Body of pancreas (tissue), 4 donors: Measurements from ENCODE around the gene CCDC89. TPM values are rescaled to one million over a fixed set of nuclear protein-coding genes. Genes with fewer than 3 reads are reported as not detected.
A peak's percentile ranks its signal among the peaks of the same experiment; 100 is the strongest.
"Not testable (repeated sequence)": the region's sequence is repeated elsewhere in the genome, so short reads cannot be mapped to it uniquely, and the experiment has no call there.

Experiments
- ATAC-seq: fragments of 150-250 bp; one replicate; pipeline ENCODE4 v1.9.1; 2016
- DNase-seq, 4 donors: peaks; one replicate each; pipeline ENCODE4 v3.0.0-alpha.2; 2019
- H3K27ac ChIP-seq, 4 donors: fragments of 200-600 bp; sonication (generic); 1 replicate in 3 of 4; 2 replicates in 1 of 4; pipeline versions ENCODE4 v1.5.1 to v1.6.1; 2016 to 2019; ENCODE audit warnings: mild to moderate bottlenecking in 1 of 4, mixed read lengths in 1 of 4, moderate library complexity in 1 of 4
- H3K27me3 ChIP-seq, 2 donors: fragments of 200-600 bp; sonication (generic); one replicate each; pipeline ENCODE4 v1.6.0; 2016; ENCODE audit warnings: mild to moderate bottlenecking in 1 of 2
- H3K36me3 ChIP-seq, 2 donors: fragments of 200-600 bp; sonication (generic); replicated peaks in 1 of 2; 2 replicates each; pipeline ENCODE4 v1.5.1; 2016; ENCODE audit warnings: low read depth in 2 of 2; ENCODE audit not compliant: insufficient read depth in 1 of 2
- H3K4me1 ChIP-seq: fragments of 200-600 bp; sonication (generic); one replicate; pipeline ENCODE4 v1.6.0; 2016
- H3K4me3 ChIP-seq, 2 donors: fragments of 200-600 bp; sonication (generic); 1 replicate in 1 of 2; 2 replicates in 1 of 2; pipeline ENCODE4 v1.5.1; 2016 to 2019
- H3K9me3 ChIP-seq, 3 donors: fragments of 200-600 bp; sonication (generic); 1 replicate in 2 of 3; 2 replicates in 1 of 3; pipeline ENCODE4 v1.5.1; 2016
- CTCF ChIP-seq, 7 experiments: fragments of 450-650 bp in 4 of 7; fragments of 200-600 bp in 3 of 7; sonication (generic) in 3 of 7; IDR thresholded peaks; one replicate each; pipeline ENCODE4 v1.5.1; 2016 to 2019; ENCODE audit warnings: antibody characterized with exemption in 7 of 7
- POLR2A ChIP-seq, 3 donors: fragments of 450-650 bp; IDR thresholded peaks; one replicate each; pipeline ENCODE4 v1.6.1; 2016; ENCODE audit warnings: antibody characterized with exemption in 3 of 3, mild to moderate bottlenecking in 2 of 3
- WGBS, 2 donors: methylation state at CpG; one replicate each; pipeline ENCODE4 v1.1.5; 2017; 5-methylcytosine and 5-hydroxymethylcytosine counted together
- intact Hi-C: fragments of 100-400 bp; cut with DNase I; formaldehyde crosslinking; loops from one replicate; pipeline ENCODE4 v1.15.1; 2023
- total RNA-seq, 2 donors: library from RNA; depleted of rRNA; stranded (reverse); fragments of >200 nt; gene quantifications; one replicate each; pipeline ENCODE4 v1.1.0, GENCODE V29; 2016

CCDC89 gene
- total RNA-seq, 2 donors from 2014 or later: not detected

- no peak for TF ChIP-seq POLR2A (IDR thresholded peaks at IDR 0.05)
- TF ChIP-seq CTCF (IDR thresholded peaks at IDR 0.05): no peak
- ATAC-seq (no peak), DNase-seq (no peak)
- intact Hi-C loops: no loop called here
- Histone ChIP-seq H3K27ac (no peak overlapping the region), H3K9me3 (no peaks in the 10 kb centered on the region), H3K4me3 (no peak overlapping the region), H3K36me3 (no peaks in the 10 kb centered on the region), H3K4me1 (no peaks in the 10 kb centered on the region), H3K27me3 (no peaks in the 10 kb centered on the region)
- WGBS, 2 donors: 90 to 93% methylated on average over 8 of the region's 8 CpGs
These were observed 13.7 kb downstream of the CCDC89 start for GRCh38 chr11:85672105-85672902.

- DNase-seq, H3K4me3 ChIP-seq, H3K9me3 ChIP-seq, H3K36me3 ChIP-seq, ATAC-seq, intact Hi-C loops, H3K27ac ChIP-seq, H3K4me1 ChIP-seq, H3K27me3 ChIP-seq: not testable (repeated sequence)
These were observed 14.9 kb downstream of the CCDC89 start for GRCh38 chr11:85670949-85671663.

GRCh38 chr11:85668157-85668556 lies 17.8 kb downstream of the CCDC89 start:
- 68 to 74% methylated on average over 1 of the region's 1 CpG for WGBS, 2 donors
- no peaks in the 10 kb centered on the region for H3K9me3 ChIP-seq
- H3K27me3 ChIP-seq: no peaks in the 10 kb centered on the region
- TF ChIP-seq POLR2A (IDR thresholded peaks at IDR 0.05): no peak
- TF ChIP-seq CTCF (IDR thresholded peaks at IDR 0.05): no peak
- H3K4me1 ChIP-seq: peaks cover 12% of the 10 kb centered on the region
- no peak for DNase-seq
- no peak overlapping the region for H3K4me3 ChIP-seq
- ATAC-seq: no peak
- intact Hi-C loops: no loop called here
- no peak overlapping the region for H3K27ac ChIP-seq
- no peaks in the 10 kb centered on the region for H3K36me3 ChIP-seq

- TF ChIP-seq POLR2A (IDR thresholded peaks at IDR 0.05): no peak
- no peak for TF ChIP-seq CTCF (IDR thresholded peaks at IDR 0.05)
- no peak for ATAC-seq
- H3K4me3 ChIP-seq: no peak overlapping the region
- no peak for DNase-seq
- H3K9me3 ChIP-seq: no peaks in the 10 kb centered on the region
- WGBS, 2 donors: 32 to 42% methylated on average over 3 of the region's 3 CpGs
- no peaks in the 10 kb centered on the region for H3K27me3 ChIP-seq
- H3K4me1 ChIP-seq: peaks cover 18% of the 10 kb centered on the region
- no peaks in the 10 kb centered on the region for H3K36me3 ChIP-seq
- peak overlapping the region in 3 of 4 donors; percentile 14 to 98 (median 97) for H3K27ac ChIP-seq
- intact Hi-C loops: no loop called here
These were observed 19.3 kb downstream of the CCDC89 start for GRCh38 chr11:85666687-85667086.

GRCh38 chr11:85665733-85666132 lies 20.3 kb downstream of the CCDC89 start:
- intact Hi-C loops: no loop called here
- Histone ChIP-seq H3K4me1 (peaks cover 27% of the 10 kb centered on the region), H3K9me3 (no peaks in the 10 kb centered on the region), H3K27ac (peak overlapping the region in 3 of 4 donors; percentile 94 to 98 (median 97)), H3K27me3 (no peaks in the 10 kb centered on the region), H3K4me3 (no peak overlapping the region), H3K36me3 (no peaks in the 10 kb centered on the region)
- ATAC-seq (peak; percentile 13), DNase-seq (peak in 1 of 4 donors; percentile 34)
- WGBS, 2 donors: 32 to 40% methylated on average over 5 of the region's 5 CpGs
- TF ChIP-seq CTCF (IDR thresholded peaks at IDR 0.05) (no peak), POLR2A (IDR thresholded peaks at IDR 0.05) (no peak)
